Hepatocyte (in vitro differentiated cells): ENCODE data around the gene OR2L13.
"Not testable (repeated sequence)": the region's sequence is repeated elsewhere in the genome, so short reads cannot be mapped to it uniquely, and the experiment has no call there.

Source experiments
- EZH2phosphoT487 ChIP-seq: fragments of 200-600 bp; sonication (generic); IDR thresholded peaks from one replicate; pipeline ENCODE4 v1.6.1; 2018; ENCODE audit warnings: antibody characterized with exemption, mild to moderate bottlenecking, low read depth, moderate library complexity; ENCODE audit not compliant: unreplicated experiment, severe bottlenecking
- TF ChIP-seq, protein P1 (sequence below): fragments of 200-600 bp; sonication (generic); IDR thresholded peaks from 2 replicates; pipeline ENCODE4 v1.5.1; 2016; ENCODE audit warnings: antibody characterized with exemption, mild to moderate bottlenecking; ENCODE audit not compliant: poor library complexity

DNA sequence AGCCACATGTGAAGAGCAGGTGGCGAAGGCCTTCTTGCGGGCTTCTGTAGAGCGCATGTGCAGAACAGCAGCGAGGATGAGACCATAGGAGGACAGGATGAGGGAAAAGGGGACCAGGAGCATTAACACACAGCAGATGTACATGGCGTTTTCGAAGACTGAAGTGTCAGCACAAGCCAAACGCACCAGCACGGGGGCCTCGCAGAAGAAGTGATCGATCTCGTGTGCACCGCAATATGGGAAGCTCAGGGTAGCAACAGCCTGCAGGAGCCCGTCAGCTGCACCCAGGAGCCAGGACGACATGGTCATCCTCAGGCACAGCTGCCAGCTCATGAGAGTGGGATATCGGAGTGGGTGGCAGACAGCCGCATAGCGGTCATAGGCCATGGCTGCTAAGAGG lies 11.1 kb upstream of the OR2L13 start:
- TF ChIP-seq, protein P1, sequence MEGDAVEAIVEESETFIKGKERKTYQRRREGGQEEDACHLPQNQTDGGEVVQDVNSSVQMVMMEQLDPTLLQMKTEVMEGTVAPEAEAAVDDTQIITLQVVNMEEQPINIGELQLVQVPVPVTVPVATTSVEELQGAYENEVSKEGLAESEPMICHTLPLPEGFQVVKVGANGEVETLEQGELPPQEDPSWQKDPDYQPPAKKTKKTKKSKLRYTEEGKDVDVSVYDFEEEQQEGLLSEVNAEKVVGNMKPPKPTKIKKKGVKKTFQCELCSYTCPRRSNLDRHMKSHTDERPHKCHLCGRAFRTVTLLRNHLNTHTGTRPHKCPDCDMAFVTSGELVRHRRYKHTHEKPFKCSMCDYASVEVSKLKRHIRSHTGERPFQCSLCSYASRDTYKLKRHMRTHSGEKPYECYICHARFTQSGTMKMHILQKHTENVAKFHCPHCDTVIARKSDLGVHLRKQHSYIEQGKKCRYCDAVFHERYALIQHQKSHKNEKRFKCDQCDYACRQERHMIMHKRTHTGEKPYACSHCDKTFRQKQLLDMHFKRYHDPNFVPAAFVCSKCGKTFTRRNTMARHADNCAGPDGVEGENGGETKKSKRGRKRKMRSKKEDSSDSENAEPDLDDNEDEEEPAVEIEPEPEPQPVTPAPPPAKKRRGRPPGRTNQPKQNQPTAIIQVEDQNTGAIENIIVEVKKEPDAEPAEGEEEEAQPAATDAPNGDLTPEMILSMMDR = not testable (repeated sequence)
- TF ChIP-seq EZH2phosphoT487 = not testable (repeated sequence)
